Upper lobe of left lung (tissue), 6 donors: ENCODE results near the gene TAF10. TPM values are rescaled to one million over a fixed set of nuclear protein-coding genes. Genes with fewer than 3 reads are reported as not detected.

Experiments used
- ATAC-seq, 2 donors: fragments of 200-7000 bp; cut with Tn5 transposase; one replicate each; pipeline ENCODE4 v1.9.1; 2022; ENCODE audit warnings: mild to moderate bottlenecking in 2 of 2, moderate library complexity in 2 of 2; ENCODE audit not compliant: low FRiP score in 2 of 2
- DNase-seq, 2 donors: peaks; one replicate each; pipeline ENCODE4 v3.0.0-alpha.2; 2019 to 2020
- H3K27ac ChIP-seq, 4 donors: fragments of 200-600 bp; sonication (generic); one replicate each; pipeline ENCODE4 v1.5.1; 2016 to 2019
- H3K27me3 ChIP-seq, 4 donors: fragments of 200-600 bp; sonication (generic); one replicate each; pipeline ENCODE4 v1.5.1; 2017 to 2019
- H3K36me3 ChIP-seq, 4 donors: fragments of 200-600 bp; sonication (generic); one replicate each; pipeline ENCODE4 v1.5.1; 2016 to 2019
- H3K4me1 ChIP-seq, 4 donors: fragments of 200-600 bp; sonication (generic); one replicate each; pipeline ENCODE4 v1.5.1; 2018 to 2019
- H3K4me3 ChIP-seq, 4 donors: fragments of 200-600 bp; sonication (generic); one replicate each; pipeline ENCODE4 v1.5.1; 2017 to 2019; ENCODE audit warnings: mild to moderate bottlenecking in 2 of 4, moderate library complexity in 1 of 4
- H3K9me3 ChIP-seq, 4 donors: fragments of 200-600 bp; sonication (generic); one replicate each; pipeline ENCODE4 v1.5.1; 2018 to 2019
- EP300 ChIP-seq, 4 donors: sonication (generic); formaldehyde crosslinking; IDR thresholded peaks; one replicate each; pipeline ENCODE4 v1.5.1; 2017; ENCODE audit warnings: antibody characterized with exemption in 4 of 4, control low read depth in 2 of 4
- POLR2A ChIP-seq, 4 donors: fragments of 450-650 bp; IDR thresholded peaks; one replicate each; pipeline ENCODE4 v1.5.1; 2016 to 2017; ENCODE audit warnings: antibody characterized with exemption in 4 of 4, mild to moderate bottlenecking in 2 of 4
- POLR2AphosphoS5 ChIP-seq, 2 donors: sonication (generic); formaldehyde crosslinking; IDR thresholded peaks; one replicate each; pipeline ENCODE4 v1.5.1; 2017; ENCODE audit warnings: antibody characterized with exemption in 2 of 2
- WGBS, 2 donors: methylation state at CpG; one replicate each; pipeline ENCODE4 v1.1.5; 2017 to 2018; 5-methylcytosine and 5-hydroxymethylcytosine counted together
- total RNA-seq, 6 donors: library from RNA; depleted of rRNA in 4 of 6; stranded (reverse); fragments of >200 nt in 4 of 6; gene quantifications; one replicate each; pipeline versions ENCODE4 v1.1.0 to v1.2.1, GENCODE V29; 2016 to 2021
- TF ChIP-seq, protein P1 (sequence below), 6 experiments: fragments of 450-650 bp in 4 of 6; fragments of 200-600 bp in 2 of 6; sonication (generic) in 2 of 6; IDR thresholded peaks; one replicate each; pipeline ENCODE4 v1.5.1; 2016 to 2019; ENCODE audit warnings: antibody characterized with exemption in 6 of 6
- donor health status: DM: no; HTN: no; CAD: no; lungs with moderate emphysema.
- donor health status: DM: no; HTN: yes; CAD: no; lungs with severe emphysema.

The TAF10 gene
- total RNA-seq, 6 donors from 2014 or later: 60.8 to 153 (median 96.5) TPM

DNA sequence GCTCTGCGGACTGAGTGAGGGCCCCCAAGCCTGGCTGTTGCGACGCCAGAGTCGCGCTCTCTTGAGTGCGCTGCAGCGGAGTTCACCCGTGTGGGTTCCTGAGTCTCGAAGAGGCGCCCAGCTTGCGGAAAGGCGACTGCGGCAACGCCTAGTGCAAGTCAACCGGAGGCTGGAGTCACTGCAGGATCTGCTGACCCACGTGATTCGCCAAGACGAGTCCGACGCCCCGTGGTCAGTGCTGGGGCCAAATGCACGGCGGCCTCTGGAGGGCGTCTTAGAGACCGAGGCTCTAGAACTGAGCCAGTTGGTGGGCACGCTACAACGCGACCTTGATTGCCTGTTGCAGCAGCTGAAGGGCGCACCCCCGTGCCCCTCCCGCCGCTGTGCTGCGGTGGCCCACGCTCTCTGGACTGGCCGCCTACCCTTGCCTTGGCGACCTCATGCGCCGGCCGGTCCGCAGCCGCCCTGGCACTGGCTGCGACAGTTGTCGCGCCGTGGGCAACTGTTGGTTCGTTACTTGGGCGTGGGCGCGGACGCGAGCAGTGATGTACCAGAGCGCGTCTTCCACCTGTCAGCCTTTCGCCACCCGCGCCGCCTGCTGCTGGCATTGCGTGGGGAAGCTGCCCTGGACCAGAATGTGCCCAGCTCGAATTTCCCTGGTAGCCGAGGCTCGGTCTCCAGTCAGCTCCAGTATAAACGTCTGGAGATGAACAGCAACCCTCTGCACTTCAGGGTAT, 41.2 kb downstream of the TAF10 start:
- 54 to 93% methylated on average over 35 to 58 of the region's 62 CpGs for WGBS, 2 donors
- peak in 1 of 2 donors; percentile 27 for ATAC-seq
- no peaks in the 10 kb centered on the region for H3K36me3 ChIP-seq
- H3K27me3 ChIP-seq: no peaks in the 10 kb centered on the region
- peaks cover 0 to 16% (median 3%) of the 10 kb centered on the region in 4 donors for H3K4me1 ChIP-seq
- H3K9me3 ChIP-seq: no peaks in the 10 kb centered on the region
- DNase-seq: peak in 1 of 2 donors; percentile 72
- H3K27ac ChIP-seq: no peak overlapping the region
- H3K4me3 ChIP-seq: peak overlapping the region in 1 of 4 donors; percentile 13
- no peak for TF ChIP-seq POLR2A (IDR thresholded peaks at IDR 0.05)
- TF ChIP-seq, protein P1, sequence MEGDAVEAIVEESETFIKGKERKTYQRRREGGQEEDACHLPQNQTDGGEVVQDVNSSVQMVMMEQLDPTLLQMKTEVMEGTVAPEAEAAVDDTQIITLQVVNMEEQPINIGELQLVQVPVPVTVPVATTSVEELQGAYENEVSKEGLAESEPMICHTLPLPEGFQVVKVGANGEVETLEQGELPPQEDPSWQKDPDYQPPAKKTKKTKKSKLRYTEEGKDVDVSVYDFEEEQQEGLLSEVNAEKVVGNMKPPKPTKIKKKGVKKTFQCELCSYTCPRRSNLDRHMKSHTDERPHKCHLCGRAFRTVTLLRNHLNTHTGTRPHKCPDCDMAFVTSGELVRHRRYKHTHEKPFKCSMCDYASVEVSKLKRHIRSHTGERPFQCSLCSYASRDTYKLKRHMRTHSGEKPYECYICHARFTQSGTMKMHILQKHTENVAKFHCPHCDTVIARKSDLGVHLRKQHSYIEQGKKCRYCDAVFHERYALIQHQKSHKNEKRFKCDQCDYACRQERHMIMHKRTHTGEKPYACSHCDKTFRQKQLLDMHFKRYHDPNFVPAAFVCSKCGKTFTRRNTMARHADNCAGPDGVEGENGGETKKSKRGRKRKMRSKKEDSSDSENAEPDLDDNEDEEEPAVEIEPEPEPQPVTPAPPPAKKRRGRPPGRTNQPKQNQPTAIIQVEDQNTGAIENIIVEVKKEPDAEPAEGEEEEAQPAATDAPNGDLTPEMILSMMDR (IDR thresholded peaks at IDR 0.05): peak in 1 of 6 experiments; percentile 7

DNA sequence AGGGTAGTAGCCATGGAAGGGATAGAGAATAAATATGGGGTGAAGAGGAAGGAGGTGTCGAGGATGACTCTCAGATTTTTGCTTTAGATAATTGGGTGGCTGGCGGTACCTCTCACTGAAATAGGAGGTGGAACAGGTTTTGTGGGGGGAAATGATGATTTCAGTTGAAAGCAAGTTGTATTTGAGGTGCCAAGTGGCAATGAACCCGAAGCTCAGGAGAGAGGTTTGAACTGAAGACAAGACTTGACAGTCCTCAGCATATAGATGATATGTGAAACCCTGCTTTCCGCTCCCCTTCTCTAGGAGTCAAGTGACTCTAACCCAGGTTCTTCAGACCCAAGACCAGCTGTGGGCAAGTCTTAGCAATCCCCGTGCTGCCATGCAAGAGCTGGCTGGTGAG, 42.3 kb downstream of the TAF10 start:
- WGBS, 2 donors: 75 to 91% methylated on average over 5 of the region's 5 CpGs
- no peaks in the 10 kb centered on the region for H3K36me3 ChIP-seq
- no peak for DNase-seq
- TF ChIP-seq EP300 (IDR thresholded peaks at IDR 0.05) (no peak), POLR2A (IDR thresholded peaks at IDR 0.05) (no peak)
- no peak for ATAC-seq
- no peak overlapping the region for H3K4me3 ChIP-seq
- peaks cover 0 to 16% (median 3%) of the 10 kb centered on the region in 4 donors for H3K4me1 ChIP-seq
- no peak overlapping the region for H3K27ac ChIP-seq
- no peaks in the 10 kb centered on the region for H3K9me3 ChIP-seq
- no peaks in the 10 kb centered on the region for H3K27me3 ChIP-seq

DNA sequence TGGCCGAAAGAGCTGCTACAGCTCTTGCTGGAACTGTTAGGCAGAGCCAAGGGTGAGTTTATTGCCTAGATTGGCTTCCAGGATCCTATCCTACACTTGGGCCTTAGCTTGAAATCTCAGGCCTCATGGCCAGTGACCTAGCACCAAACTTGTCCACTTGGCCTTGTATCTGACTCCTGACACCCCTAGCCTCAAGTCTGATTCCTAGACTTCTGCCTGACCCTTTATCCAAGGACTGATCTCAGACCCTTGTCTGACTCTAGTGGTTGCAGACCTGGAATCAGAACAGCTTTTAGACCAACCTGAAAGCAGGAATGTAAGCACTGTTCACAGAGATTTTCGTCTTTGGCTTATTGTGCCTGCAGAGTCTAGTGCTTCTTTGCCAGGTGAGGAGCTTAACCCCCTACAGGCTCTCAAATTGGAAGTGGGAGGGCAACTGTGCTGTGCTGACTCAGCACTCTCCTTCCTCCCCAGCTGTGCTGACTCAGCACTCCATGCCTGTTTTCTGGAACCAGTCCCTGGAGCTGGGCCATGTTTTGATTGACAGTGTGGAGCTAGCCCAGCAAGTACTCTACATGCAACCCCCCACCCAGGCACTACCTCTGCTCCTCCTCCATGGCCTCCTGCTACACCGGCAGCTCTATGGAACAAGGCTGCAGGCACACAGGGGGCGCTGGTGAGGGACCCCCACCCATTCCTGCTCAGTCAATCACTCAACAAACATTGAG, 43.7 kb downstream of the TAF10 start:
- TF ChIP-seq EP300 (IDR thresholded peaks at IDR 0.05): no peak
- no peak for TF ChIP-seq POLR2AphosphoS5 (IDR thresholded peaks at IDR 0.05)
- no peak for TF ChIP-seq POLR2A (IDR thresholded peaks at IDR 0.05)
- TF ChIP-seq, protein P1 (IDR thresholded peaks at IDR 0.05): no peak
- H3K9me3 ChIP-seq: no peaks in the 10 kb centered on the region
- ATAC-seq (no peak), DNase-seq (no peak)
- H3K4me1 ChIP-seq: peaks cover 0 to 16% (median 3%) of the 10 kb centered on the region in 4 donors
- H3K27me3 ChIP-seq: no peaks in the 10 kb centered on the region
- H3K4me3 ChIP-seq: no peak overlapping the region
- no peaks in the 10 kb centered on the region for H3K36me3 ChIP-seq
- H3K27ac ChIP-seq: no peak overlapping the region
- 59 to 73% methylated on average over 3 to 4 of the region's 4 CpGs for WGBS, 2 donors

DNA sequence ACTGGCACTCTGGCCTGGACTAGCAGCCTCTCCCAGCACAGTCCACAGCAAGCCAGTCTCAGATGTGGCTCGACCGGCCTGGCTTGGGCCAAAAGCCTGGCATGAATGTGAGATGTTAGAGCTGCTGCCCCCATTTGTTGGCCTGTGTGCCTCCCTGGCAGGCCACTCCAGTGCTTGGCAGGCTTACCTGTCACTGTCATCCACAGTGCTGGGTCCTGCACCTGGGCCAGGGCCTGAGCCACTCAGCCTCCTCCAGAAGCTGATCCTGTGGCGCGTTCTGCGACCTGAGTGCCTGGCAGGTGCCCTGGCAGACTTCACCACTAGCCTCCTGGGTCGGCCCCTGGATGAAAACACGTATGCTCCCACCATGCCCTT, 44.7 kb downstream of the TAF10 start:
- WGBS, 2 donors: 100% methylated on average over 1 to 7 of the region's 7 CpGs
- Histone ChIP-seq H3K27me3 (no peaks in the 10 kb centered on the region), H3K4me1 (peaks cover 0 to 16% (median 3%) of the 10 kb centered on the region in 4 donors), H3K4me3 (no peak overlapping the region), H3K36me3 (no peaks in the 10 kb centered on the region), H3K9me3 (no peaks in the 10 kb centered on the region), H3K27ac (no peak overlapping the region)
- DNase-seq (no peak), ATAC-seq (no peak)
- TF ChIP-seq POLR2AphosphoS5 (IDR thresholded peaks at IDR 0.05): no peak

DNA sequence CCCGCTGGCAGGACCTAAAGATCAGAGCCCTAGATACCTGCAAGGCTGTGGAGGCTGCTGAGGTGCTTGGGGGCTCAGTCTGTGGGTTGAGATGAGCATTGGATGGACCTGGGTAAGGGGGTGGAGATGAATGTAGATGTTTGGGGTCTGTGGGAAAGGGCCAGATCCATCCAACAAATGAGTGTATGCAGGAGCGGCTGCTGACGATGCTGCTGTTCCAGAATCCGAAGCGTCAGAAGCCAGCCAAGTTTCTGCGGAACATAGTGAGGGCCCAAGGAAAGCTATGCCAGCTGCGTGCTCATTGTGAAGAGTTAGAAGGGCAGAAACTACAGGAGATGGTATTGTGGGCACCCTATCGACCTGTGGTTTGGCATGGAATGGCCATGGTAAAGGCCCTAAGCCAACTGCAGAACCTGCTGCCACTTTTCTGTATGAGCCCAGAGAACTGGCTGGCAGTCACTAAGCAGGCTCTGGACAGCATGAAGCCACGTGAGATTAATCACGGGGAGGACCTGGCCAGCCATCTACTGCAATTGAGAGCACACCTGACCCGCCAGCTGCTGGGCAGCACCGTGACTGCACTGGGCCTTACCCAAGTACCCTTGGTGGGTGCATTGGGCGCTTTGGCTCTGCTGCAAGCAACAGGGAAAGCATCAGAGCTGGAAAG, 45.2 kb downstream of the TAF10 start:
- TF ChIP-seq POLR2A (IDR thresholded peaks at IDR 0.05) (no peak), POLR2AphosphoS5 (IDR thresholded peaks at IDR 0.05) (no peak), EP300 (IDR thresholded peaks at IDR 0.05) (no peak)
- TF ChIP-seq, protein P1 (IDR thresholded peaks at IDR 0.05): no peak
- Histone ChIP-seq H3K27ac (no peak overlapping the region), H3K4me3 (no peak overlapping the region), H3K36me3 (no peaks in the 10 kb centered on the region), H3K9me3 (no peaks in the 10 kb centered on the region), H3K4me1 (peaks cover 0 to 16% (median 3%) of the 10 kb centered on the region in 4 donors), H3K27me3 (no peaks in the 10 kb centered on the region)
- WGBS, 2 donors: 84 to 93% methylated on average over 12 to 13 of the region's 13 CpGs
- ATAC-seq: no peak
- DNase-seq: no peak
